Suprapubic skin (tissue), 3 donors: ENCODE data around the gene AMOTL2.

Experiments used
- CTCF ChIP-seq, 2 donors: fragments of 200-600 bp in 1 of 2; fragments of 450-650 bp in 1 of 2; sonication (generic) in 1 of 2; IDR thresholded peaks; one replicate each; pipeline ENCODE4 v1.5.1; 2016 to 2019; ENCODE audit warnings: antibody characterized with exemption in 2 of 2, mild to moderate bottlenecking in 1 of 2, moderate library complexity in 1 of 2
- POLR2A ChIP-seq, 2 donors: fragments of 450-650 bp; IDR thresholded peaks; one replicate each; pipeline ENCODE4 v1.6.1; 2017; ENCODE audit warnings: antibody characterized with exemption in 2 of 2, mild to moderate bottlenecking in 2 of 2, moderate library complexity in 2 of 2

- TF ChIP-seq POLR2A (IDR thresholded peaks at IDR 0.05) (no peak), CTCF (IDR thresholded peaks at IDR 0.05) (no peak)
Measured at GRCh38 chr3:134419960-134420321, 45.7 kb upstream of the AMOTL2 start.
